Astrocyte (in vitro differentiated cells and primary cell): ENCODE results near the gene ABCC10.

Experiments
- EZH2 ChIP-seq: IDR thresholded peaks from 2 replicates; pipeline ENCODE4 v1.6.1; 2012; ENCODE audit warnings: mild to moderate bottlenecking, low read length, inconsistent platforms; ENCODE audit not compliant: insufficient read depth
- TF ChIP-seq, protein P1 (sequence below): IDR thresholded peaks from 2 replicates; pipeline ENCODE4 v1.5.1; 2011; ENCODE audit warnings: low read depth, mild to moderate bottlenecking, inconsistent platforms, low read length, moderate library complexity; ENCODE audit not compliant: insufficient read depth

DNA sequence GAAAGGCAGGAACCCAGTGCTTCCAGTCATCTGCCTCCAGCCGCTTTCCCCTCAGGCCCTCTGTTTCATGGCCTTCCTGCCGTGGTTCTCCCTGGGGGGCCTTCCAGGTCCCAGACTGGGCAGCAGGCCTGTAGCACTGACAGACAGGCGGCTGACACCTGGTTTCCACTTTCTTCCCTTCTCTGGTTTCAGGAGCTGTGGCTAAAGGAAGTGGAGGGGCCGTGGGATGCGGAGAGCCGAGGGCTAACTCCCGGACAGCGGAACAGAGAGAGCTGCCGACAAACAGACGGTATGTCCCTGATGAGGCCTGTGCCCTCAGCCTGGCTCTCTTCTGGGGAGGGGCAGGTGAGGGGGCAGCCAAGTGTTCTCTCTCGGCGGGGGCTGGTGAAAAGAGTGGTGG, 70.3 kb downstream of the ABCC10 start:
- TF ChIP-seq, protein P1, sequence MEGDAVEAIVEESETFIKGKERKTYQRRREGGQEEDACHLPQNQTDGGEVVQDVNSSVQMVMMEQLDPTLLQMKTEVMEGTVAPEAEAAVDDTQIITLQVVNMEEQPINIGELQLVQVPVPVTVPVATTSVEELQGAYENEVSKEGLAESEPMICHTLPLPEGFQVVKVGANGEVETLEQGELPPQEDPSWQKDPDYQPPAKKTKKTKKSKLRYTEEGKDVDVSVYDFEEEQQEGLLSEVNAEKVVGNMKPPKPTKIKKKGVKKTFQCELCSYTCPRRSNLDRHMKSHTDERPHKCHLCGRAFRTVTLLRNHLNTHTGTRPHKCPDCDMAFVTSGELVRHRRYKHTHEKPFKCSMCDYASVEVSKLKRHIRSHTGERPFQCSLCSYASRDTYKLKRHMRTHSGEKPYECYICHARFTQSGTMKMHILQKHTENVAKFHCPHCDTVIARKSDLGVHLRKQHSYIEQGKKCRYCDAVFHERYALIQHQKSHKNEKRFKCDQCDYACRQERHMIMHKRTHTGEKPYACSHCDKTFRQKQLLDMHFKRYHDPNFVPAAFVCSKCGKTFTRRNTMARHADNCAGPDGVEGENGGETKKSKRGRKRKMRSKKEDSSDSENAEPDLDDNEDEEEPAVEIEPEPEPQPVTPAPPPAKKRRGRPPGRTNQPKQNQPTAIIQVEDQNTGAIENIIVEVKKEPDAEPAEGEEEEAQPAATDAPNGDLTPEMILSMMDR, result no peak
- no peak for TF ChIP-seq EZH2
